Measurements from ENCODE around the gene YIPF3. TPM values are rescaled to one million over a fixed set of nuclear protein-coding genes. Genes with fewer than 3 reads are reported as not detected.

Gene YIPF3
- total and polyA plus RNA-seq, 9 of the 15 experiments (the other 6 are each of a cell fraction or from before 2014, with no cell fraction given) = 27.5 to 75.3 (median 57.6) TPM

GRCh38 chr6:43465948-43466347, 50.8 kb downstream of the YIPF3 start:
- no peak overlapping the region for H3K27ac ChIP-seq (ENCODE audit: extremely low read depth, low read depth, low read length)
- peaks cover 11 to 15% of the 10 kb centered on the region in 2 experiments; a peak in 3 of 5 replicates for H3K27me3 ChIP-seq (ENCODE audit: control insufficient read depth in 2 of 2, insufficient read depth in 2 of 2, low read length in 2 of 2)
- no peaks in the 10 kb centered on the region for H3K79me2 ChIP-seq (ENCODE audit: control insufficient read depth, insufficient read depth, low read length)
- CTCF ChIA-PET (ENCODE audit: low intra/inter-chr PET ratio) = no interaction called here
- FAIRE-seq (no peak), DNase-seq (ENCODE audit: extremely low read depth in 1 of 4, low spot score in 3 of 4) (no peak), ATAC-seq (no peak)
- intact Hi-C loops (cut with micrococcal nuclease) = no loop called here
- H3K9ac ChIP-seq (ENCODE audit: insufficient read depth in 1 of 2, low read depth in 2 of 2, low read length in 2 of 2) = no peak overlapping the region
- no peaks in the 10 kb centered on the region for H3K9me1 ChIP-seq (ENCODE audit: control insufficient read depth, insufficient read depth, low read length)
- POLR2A ChIA-PET = interaction anchor here (2.0 kb wide), 1 partner anchor 12 kb away, joined by 5 read pairs; the partner anchor contains the start of gene TJAP1
- H3K4me1 ChIP-seq (replicated peaks in 1 of 2; ENCODE audit: control insufficient read depth in 2 of 2, insufficient read depth in 2 of 2, low read length in 2 of 2) = no peaks in the 10 kb centered on the region; a peak in 2 of 5 replicates
- no peaks in the 10 kb centered on the region for H3K9me3 ChIP-seq (replicated peaks; ENCODE audit: control insufficient read depth, insufficient read depth, low read depth, low read length)
- H3K36me3 ChIP-seq (ENCODE audit: control insufficient read depth, insufficient read depth, low read length) = no peaks in the 10 kb centered on the region
- no peak overlapping the region for H3K4me2 ChIP-seq (ENCODE audit: insufficient read depth, low read length)
- no TSS peak for BruUV-seq (replicated peaks)
- in situ Hi-C loops (cut with MboI) = no loop called here
- no peak overlapping the region for H2AFZ ChIP-seq (ENCODE audit: low read depth, low read length)
- H4K20me1 ChIP-seq (replicated peaks; ENCODE audit: control insufficient read depth, insufficient read depth, low read length) = no peaks in the 10 kb centered on the region
- H3K4me3 ChIP-seq = no peak overlapping the region
- WGBS (ENCODE audit: insufficient coverage, low coverage, missing lambda C conversion rate) = 3% methylated on average over 2 of the region's 2 CpGs
- TF ChIP-seq, protein P1, sequence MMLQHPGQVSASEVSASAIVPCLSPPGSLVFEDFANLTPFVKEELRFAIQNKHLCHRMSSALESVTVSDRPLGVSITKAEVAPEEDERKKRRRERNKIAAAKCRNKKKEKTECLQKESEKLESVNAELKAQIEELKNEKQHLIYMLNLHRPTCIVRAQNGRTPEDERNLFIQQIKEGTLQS (IDR thresholded peaks at IDR 0.05) = peak; percentile 39; the same call in 1 of the 2 replicates
- TF ChIP-seq, protein P1 (CRISPR knock-in tag; conservative IDR thresholded peaks at IDR 0.05) = no peak
- TF ChIP-seq, protein P2, sequence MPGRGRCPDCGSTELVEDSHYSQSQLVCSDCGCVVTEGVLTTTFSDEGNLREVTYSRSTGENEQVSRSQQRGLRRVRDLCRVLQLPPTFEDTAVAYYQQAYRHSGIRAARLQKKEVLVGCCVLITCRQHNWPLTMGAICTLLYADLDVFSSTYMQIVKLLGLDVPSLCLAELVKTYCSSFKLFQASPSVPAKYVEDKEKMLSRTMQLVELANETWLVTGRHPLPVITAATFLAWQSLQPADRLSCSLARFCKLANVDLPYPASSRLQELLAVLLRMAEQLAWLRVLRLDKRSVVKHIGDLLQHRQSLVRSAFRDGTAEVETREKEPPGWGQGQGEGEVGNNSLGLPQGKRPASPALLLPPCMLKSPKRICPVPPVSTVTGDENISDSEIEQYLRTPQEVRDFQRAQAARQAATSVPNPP (IDR thresholded peaks at IDR 0.05; ENCODE audit: borderline replicate concordance, insufficient read depth, insufficient read length) = no peak
- TF ChIP-seq TCF15 (CRISPR knock-in tag; IDR thresholded peaks at IDR 0.05) (no peak), GABPA (tag; conservative IDR thresholded peaks at IDR 0.05; ENCODE audit: low read depth) (no peak), CCAR2 (IDR thresholded peaks at IDR 0.05; ENCODE audit: low read depth, low read length) (no peak), MAFG (tag; conservative IDR thresholded peaks at IDR 0.05) (no peak), FOSL1 (tag; conservative IDR thresholded peaks at IDR 0.05) (peak; percentile 65), ZNF282 (CRISPR knock-in tag; IDR thresholded peaks at IDR 0.05) (no peak), ATF1 (CRISPR knock-in tag; IDR thresholded peaks at IDR 0.05) (no peak), ATF1 (tag; IDR thresholded peaks at IDR 0.05) (no peak), SUPT5H (IDR thresholded peaks at IDR 0.05) (no peak), ARID3A (IDR thresholded peaks at IDR 0.05; ENCODE audit: borderline replicate concordance, low read depth, low read length) (no peak), ZKSCAN8 (CRISPR knock-in tag; IDR thresholded peaks at IDR 0.05) (no peak), ZZZ3 (IDR thresholded peaks at IDR 0.05) (no peak), SREBF2 (CRISPR knock-in tag; IDR thresholded peaks at IDR 0.05) (no peak), MAZ (CRISPR knock-in tag; conservative IDR thresholded peaks at IDR 0.05 in 1 of 2, IDR thresholded peaks at IDR 0.05 in 1 of 2) (no peak)
- TF ChIP-seq, protein P3, sequence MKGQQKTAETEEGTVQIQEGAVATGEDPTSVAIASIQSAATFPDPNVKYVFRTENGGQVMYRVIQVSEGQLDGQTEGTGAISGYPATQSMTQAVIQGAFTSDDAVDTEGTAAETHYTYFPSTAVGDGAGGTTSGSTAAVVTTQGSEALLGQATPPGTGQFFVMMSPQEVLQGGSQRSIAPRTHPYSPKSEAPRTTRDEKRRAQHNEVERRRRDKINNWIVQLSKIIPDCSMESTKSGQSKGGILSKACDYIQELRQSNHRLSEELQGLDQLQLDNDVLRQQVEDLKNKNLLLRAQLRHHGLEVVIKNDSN (CRISPR knock-in tag; IDR thresholded peaks at IDR 0.05) = no peak
